Muscle of arm (tissue), 12 donors: ENCODE results near the gene DTX3. TPM values are rescaled to one million over a fixed set of nuclear protein-coding genes. Genes with fewer than 3 reads are reported as not detected.
"Not testable (repeated sequence)": the region's sequence is repeated elsewhere in the genome, so short reads cannot be mapped to it uniquely, and the experiment has no call there.

ENCODE experiments used
- DNase-seq: peaks from one replicate; pipeline ENCODE4 v3.0.0-alpha.2; 2013
- polyA plus RNA-seq, 12 donors: library from polyadenylated mRNA; unstranded; fragments of 120-200 nt; gene quantifications; one replicate each; pipeline ENCODE4 v1.2.1, GENCODE V29; 2013; ENCODE audit not compliant: insufficient read length in 12 of 12

Gene DTX3
- polyA plus RNA-seq, 12 donors, result 20.8 to 48.7 (median 27.1) TPM; not detected in 1

DNA sequence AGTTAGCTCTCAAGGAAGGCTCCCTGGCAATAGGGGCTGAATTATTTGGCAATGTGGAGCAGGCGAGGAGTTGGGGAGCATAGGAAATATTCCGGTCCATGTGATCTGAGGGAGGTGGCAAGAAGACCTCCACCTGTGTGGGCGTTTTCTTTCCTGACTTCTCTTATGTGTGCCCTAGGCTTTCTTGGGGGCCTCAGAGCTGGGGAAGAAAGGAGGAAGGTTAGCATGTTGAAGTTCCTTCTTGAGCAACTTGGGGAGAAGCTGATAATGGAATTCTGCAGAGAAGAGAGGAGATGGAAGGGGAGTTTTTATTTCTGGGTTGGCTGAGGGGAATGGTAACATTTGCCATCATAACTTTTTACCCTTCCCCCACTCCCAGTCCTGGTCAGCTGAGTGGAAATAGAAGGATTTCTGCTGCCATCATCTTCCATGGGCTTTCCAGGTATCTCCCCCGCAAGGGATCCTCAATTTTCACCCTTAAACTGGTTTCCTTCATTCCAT is 1.2 kb downstream of the DTX3 start:
- no peak for DNase-seq

DNA sequence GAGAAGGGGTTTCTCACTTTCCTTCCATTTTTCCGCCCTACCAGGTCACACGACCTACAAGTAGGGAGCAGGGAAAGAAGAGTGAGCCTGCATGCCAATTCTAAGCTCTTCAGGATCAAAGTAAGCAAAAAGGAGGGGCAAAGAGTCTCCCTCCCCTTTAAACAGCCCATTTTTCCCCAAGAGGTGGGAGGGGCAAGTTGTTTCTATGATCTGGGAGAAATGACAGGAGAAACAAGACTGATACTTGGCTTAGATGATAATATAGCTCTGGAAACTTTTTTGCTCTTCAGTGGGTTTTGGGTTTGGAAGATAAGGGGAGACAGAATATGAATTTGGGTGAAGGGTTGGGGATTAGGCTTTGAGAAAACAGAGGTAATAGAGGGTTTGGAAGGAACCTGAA is 1.8 kb downstream of the DTX3 start:
- DNase-seq, result no peak

DNA sequence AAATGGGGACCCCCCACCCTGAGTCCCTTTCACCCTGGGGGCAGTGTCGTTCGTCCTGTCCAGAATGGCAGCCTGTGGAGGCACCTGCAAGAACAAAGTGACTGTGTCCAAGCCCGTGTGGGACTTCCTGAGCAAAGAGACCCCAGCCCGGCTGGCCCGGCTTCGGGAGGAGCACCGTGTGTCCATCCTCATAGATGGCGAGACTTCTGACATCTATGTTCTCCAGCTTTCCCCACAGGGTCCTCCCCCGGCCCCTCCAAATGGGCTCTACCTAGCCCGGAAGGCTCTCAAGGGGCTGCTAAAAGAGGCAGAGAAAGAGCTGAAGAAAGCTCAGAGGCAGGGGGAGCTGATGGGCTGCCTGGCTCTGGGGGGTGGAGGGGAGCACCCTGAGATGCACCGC is 2.2 kb downstream of the DTX3 start:
- DNase-seq, result no peak

DNA sequence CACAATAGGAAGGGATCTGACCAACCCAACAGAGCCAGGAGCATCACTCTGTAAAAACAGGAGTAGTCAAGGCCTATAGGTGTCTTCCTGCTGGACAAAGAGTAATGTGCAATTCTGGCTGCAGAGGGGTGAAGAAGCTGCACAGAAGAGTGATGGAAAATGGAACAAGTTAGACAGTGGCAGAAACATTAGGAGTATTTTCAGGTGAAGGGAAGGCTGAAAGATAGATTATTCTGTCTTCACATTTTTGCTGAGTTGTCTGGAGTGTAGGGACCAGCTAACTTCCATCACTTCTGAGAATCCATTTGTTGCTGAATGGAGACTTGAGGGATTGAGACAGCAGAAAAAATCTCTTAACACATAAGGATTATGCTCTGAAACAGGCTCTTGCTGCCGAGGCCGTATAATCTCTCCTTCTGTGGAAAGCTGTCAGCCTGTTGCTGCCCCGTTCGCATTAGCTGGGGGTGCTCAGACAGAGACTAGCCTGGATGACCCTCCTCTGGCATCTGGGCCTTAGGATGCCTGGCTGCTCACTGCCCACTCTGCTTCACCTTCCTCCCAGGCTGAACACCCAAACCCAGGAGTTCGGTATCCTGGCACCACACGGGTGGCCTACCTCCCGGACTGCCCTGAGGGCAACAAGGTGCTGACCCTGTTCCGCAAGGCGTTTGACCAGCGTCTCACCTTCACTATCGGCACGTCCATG is 3.5 kb downstream of the DTX3 start:
- DNase-seq, result no peak

DNA sequence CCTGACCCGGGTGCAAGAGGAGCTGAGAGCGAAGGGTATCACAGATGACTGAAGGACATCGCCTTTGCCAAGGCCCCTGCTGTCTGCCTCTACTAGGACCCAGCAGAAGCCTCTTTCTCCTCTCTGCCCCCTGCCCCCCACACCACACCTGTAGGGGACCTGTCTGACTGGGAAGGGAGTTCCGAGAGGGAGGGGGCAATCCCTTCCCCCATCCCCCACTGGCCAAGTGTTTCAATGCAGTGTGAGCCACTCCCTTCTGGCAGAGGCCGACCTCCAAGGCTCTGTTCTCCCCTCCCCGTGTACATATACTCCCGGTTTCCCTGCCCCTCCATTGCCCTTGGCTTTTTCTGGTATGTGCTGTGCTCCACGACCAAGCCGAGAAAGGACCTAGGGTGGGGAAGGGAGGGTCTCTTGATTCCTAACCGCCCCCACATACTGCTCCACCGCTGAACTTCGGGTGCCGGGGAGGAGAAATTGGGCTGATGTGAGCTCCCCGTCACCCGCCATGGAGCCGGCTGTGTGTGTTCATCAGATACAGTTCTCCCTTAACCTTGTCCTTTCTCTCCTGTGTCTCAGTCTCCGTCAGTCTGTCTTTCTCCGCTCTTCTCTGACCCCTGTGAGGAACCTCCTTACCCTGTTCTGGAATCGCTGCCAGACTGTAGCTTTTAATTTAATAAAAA is 4.6 kb downstream of the DTX3 start:
- no peak for DNase-seq

DNA sequence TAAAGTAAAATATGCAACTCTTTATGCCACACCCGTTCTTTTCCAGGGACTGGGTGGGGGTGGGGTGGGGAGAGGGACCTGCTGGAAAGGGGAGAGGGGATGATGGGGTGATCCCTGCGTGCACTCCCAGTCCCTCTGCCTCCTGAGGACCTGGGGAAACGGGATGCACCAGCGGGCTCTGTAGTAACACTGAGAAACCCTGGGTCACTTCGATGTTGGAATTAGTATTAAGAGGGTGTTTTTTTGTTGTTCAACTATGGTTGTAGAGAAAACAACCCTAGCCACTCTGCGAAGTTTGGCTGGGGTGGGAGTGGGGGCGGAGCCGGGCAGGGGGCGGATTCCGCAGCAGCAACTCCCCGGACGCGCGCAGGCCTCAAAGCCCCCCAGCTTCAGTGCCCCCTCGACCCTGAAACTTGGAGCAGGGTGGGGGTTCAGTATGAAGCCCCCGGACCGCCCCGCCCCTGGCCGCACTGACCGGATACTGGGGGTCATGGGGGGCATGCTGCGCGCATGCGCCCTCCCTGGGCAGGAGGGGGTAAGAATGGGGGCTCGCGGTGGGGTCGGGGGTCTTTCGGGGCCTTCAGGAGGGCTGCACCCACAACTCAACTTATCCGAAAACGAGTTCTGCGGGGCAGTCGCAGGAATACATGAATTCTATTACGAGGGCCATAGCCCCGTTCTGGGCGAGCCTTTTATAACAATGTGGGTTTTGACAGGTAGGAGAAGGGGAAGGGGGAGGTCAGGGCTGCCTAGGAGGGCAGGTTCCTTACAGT is 5.3 kb downstream of the DTX3 start:
- DNase-seq, result no peak

DNA sequence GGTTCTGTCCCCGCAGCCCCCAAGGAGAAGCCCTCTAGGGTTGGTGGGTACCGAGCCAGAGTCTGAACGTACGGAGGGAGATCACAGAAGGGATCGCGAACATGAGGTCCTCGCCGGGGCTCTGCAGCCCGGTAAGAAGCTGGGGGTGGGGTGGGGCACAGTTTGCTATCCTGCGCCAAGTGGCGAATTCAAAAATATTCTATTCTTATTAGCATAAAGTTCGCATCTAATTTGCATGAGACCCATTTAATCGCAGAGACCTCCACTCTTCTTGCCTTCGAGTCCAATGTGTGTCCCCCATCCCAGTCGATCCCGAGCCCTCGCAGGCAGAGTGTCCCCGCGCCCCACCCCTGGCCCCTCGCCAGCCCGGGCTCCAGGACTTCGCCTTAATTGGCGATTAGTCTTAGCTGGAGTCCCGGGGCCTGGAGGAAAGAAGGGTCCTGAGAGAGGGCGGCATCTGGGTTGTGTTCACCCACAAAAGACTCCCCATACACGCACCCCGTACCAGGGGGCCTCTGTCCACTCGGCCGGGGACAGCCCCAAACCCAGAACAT is 6.0 kb downstream of the DTX3 start:
- peak; percentile 71 for DNase-seq

DNA sequence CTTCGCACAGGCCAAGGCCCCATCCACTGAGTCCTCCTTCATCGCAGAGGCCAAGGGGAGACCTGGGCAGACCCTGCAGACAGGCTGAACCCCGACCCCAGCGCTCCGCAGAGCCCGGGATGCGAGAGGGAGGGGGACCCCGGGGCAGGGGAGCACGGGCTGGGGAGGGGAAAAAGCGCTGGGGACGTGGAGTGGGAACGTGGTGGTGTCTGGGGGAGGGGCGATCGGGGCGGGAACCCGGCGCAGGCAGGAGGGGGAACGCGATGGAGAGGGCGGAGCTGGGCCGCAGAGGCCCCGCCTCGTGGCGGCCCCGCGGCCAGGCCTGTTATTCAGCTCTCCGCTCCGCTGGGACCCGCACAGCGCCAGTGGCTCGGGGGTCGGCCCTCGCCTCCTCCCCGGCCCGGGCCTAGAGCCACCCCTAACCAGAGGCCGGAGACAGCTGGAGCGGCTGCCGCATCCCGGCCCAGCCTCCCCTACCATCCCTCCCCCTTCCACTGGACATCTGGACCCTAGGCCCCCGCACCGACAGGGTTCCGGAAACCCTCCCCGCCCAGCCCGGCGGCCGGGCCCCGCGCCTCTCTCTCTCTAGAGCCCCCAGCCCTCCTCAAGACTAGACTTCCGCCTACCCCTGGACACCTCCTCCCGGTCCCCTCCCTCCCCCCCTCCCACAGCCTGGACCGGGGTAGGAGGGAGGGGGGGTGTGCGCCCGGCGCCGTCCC is 6.6 kb downstream of the DTX3 start, which contains the start of gene ARHGEF25:
Gene ARHGEF25, plus strand, starts transcription at position 328 of the 719 bp plus-strand sequence. CDS start 460 bp downstream, outside the sequence.
- peak; percentile 94 for DNase-seq

DNA sequence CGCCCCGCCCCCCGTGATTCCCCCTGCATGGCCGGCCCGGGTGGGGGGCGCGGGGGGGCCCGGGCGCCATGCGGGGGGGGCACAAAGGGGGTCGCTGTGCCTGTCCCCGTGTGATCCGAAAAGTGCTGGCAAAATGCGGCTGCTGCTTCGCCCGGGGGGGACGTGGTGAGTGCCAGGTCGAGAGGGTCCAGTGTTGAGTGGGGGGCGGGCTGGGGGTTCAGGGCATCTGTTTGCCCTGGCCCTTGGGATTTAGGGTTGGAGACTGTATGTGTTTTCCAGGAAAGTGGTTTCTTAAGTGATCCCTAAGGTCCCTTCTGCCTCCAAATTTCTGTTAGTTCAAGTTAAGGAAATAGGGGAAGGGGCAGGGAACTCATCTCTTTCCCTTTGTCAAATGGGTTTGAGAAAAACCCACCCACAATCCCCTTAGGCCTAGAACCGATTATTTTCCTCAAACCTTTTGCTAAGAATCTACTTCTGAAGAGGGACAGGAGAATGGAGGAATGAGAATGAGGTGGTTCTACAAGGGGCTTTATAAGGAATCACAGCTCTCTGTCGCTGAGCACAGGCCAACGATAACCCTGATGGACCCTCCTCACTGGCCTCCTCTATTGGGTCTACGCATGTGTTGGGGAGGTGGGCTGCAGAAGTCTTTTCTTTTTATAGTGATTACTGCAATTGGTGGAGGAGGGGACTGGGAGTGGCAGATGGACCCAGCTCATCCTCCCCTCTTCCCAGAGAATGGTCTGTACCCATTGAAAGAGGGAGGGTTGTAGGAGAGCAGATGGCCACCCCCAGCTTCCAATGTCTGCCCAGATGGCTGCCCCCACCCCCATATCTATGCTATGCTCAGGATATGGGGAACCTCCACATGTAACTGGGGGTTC is 7.4 kb downstream of the DTX3 start:
- DNase-seq, result no peak

DNA sequence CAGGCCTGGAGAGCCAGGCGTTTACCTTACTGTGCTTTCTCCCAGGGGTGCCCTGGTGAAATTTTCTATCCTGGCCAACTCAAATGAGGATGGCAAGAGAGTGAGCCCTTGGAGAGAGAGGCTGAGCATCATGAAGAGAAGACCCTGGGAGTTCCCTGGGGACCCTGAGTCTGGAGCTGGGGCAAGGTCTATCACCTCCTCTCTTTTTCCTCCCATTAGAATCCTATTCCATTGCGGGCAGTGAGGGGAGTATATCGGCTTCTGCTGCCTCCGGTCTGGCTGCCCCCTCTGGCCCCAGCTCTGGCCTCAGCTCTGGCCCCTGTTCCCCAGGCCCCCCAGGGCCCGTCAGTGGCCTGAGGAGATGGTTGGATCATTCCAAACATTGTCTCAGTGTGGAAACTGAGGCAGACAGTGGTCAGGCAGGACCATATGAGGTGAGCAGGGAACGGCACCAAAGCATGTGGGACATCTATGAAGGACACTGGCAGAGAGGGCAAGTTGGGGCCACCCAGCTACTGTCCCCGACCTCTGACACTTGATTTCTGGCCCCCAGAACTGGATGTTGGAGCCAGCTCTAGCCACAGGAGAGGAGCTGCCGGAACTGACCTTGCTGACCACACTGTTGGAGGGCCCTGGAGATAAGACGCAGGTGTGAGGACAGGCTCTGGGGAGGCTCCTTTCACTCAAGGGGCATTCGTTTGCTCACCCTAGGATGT is 8.2 kb downstream of the DTX3 start:
- no peak for DNase-seq

DNA sequence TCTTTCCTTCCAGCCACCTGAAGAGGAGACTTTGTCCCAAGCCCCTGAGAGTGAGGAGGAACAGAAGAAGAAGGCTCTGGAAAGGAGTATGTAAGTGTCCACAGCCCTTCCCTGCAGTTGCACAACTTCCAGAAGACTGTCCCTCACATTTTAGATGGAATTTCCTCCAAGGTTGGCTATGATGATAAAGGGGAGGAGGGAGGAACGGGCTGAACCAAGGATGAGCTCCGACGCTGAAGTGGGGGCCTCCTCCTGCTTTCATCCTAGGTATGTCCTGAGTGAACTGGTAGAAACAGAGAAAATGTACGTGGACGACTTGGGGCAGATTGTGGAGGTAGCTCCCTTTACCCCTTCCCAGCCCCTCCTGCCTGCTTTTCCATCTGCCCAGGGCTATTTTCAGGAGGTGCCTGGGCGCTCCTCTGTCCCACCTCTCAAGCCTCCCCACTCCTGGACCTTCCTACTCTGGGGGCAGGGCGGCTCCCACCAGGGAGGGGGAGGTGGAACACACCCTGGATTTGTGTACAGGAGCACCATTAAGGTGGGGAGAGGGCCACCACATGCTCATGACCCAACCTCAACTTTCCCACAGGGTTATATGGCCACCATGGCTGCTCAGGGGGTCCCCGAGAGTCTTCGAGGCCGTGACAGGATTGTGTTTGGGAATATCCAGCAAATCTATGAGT is 8.9 kb downstream of the DTX3 start:
- no peak for DNase-seq

DNA sequence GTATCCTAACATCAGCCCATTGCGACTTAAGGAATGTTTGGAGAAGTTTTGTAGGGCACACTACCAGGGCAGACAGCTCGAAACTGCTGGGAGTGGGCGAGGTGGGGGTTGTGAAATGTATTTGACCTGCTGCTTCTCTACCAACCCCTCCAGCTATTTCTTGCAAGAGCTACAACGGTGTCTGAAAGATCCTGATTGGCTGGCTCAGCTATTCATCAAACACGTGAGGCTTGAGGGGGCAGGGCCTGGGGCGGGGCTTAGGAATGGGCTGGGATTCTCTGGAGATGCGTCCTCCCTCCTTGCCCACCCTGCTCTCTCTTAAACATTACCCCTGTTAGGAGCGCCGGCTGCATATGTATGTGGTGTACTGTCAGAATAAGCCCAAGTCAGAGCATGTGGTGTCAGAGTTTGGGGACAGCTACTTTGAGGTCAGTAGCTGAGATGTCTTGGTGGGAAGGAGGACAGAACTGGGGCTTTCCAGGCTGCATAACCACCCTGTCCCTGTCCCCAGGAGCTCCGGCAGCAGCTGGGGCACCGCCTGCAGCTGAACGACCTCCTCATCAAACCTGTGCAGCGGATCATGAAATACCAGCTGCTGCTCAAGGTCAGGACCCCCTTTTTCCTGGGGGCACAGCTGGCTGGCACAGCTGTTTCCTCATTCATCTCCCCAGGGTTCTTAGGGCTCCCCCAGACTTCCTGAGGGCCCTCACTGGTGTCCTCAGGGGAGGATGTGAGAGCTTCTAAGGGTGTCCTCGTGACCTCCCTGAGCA is 9.7 kb downstream of the DTX3 start:
- DNase-seq, result no peak

DNA sequence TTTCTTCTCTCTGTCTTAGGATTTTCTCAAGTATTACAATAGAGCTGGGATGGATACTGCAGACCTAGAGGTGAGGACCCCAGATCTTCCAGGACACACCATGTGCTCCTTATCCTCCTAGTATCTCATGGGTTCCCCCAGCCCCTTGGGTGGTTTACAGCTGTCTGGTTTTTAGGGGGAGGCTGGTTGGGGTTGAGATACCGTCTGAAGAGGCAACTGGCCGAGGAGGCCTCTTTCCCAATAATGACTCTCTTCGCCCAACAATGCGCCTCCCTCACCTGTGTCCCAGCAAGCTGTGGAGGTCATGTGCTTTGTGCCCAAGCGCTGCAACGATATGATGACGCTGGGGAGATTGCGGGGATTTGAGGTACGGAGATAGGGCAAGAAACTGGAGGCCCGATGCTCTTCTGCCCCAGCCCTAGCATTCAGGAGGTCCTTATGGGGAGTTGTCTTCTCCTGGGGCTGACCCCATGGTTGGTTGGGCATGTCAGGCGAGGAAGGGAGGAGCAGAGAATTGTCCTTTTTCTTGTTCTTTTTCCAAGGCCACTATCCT is 10.4 kb downstream of the DTX3 start:
- DNase-seq, result no peak

DNA sequence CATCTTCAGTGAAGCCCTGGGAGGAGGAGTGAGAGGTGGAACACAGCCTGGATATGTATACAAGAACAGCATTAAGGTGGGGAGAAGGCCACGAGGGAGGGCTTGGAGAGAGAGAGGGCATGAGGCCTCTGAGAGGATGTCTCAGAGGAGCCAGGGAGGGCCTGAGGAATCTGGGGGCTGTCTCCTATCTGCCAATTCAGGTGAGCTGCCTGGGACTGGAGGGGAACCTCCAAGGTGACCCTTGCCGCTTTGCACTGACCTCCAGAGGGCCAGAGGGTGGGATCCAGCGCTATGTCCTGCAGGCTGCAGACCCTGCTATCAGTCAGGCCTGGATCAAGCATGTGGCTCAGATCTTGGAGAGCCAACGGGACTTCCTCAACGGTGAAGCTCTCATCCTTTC is 11.0 kb downstream of the DTX3 start:
- DNase-seq, result no peak

DNA sequence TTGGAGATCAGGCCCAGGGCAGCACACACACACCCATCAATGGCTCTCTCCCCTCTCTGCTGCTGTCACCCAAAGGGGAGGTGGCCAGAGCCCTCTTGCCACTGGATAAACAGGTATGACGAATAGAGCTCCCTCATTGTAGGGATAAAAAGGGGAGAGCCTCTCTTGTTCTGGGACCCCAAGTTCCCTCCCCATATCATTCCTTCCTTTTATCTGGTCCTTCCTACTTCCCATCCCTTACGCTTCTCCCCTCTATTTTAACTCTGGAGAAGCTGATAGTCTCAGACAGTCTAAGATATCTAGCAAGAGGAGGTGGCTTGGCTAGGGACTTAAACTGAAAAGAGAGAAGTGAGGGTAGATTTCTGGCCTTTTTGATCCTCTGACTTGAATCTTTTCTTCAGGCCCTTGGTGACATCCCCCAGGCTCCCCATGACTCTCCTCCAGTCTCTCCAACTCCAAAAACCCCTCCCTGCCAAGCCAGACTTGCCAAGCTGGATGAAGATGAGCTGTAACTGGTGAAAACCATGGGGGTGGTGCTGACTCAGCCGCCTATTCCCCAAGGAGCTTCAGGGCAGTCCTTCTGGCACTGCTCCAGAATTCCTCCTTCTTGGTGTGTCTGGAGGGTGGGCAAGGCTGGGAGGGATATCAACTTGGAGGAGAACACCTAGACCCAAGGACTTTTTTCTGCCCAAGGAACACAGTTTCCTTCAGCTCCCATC is 11.9 kb downstream of the DTX3 start:
- DNase-seq, result no peak

DNA sequence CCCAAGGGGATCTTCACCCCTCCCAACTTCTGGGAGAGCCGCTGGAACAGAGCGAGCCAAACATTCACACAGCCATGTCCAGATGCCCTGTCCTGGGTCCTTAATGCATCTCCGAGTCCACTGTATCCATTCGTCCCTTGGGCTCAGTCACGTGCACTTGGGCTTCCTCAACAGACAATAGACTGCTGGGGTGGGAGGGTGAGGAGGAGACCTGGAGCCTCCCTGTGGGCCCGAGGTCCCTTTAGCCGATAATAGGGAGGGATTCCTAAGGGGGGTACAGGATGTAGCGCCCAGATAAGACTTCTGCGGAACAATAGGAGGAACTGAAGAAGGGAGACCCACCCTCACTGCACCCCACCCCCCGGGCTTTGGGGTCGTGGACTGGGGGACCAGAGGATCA is 13.3 kb downstream of the DTX3 start:
- DNase-seq, result no peak

DNA sequence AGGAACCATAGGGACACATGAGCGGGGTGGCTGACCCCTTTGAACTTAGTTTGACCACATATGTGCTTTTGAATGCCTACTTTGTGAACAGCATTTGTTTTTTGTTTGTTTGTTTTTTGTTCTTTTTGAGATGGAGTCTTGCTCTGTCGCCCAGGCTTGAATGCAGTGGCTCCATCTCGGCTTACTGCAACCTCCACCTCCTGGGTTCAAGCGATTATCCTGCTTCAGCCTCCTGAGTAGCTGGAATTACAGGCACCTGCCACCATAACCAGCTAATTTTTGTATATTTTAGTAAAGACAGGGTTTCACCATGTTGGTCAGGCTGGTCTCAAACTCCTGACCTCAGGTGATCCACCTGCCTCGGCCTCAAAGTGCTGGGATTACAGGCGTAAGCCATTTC is 13.8 kb downstream of the DTX3 start:
- DNase-seq, result not testable (repeated sequence)
